GM19463 (cell line): ENCODE data around the gene CTRB2.
"Not testable (repeated sequence)": the region's sequence is repeated elsewhere in the genome, so short reads cannot be mapped to it uniquely, and the experiment has no call there.

Experiments
- ATAC-seq: cut with Tn5 transposase; IDR thresholded peaks from one replicate; pipeline ENCODE4 v1.9.1; 2021; ENCODE audit warnings: mild to moderate bottlenecking, moderate library complexity; ENCODE audit not compliant: unreplicated experiment

The CTRB2 gene

GRCh38 chr16:75242436-75243078, 35.6 kb upstream of the CTRB2 start:
- not testable (repeated sequence) for ATAC-seq

DNA sequence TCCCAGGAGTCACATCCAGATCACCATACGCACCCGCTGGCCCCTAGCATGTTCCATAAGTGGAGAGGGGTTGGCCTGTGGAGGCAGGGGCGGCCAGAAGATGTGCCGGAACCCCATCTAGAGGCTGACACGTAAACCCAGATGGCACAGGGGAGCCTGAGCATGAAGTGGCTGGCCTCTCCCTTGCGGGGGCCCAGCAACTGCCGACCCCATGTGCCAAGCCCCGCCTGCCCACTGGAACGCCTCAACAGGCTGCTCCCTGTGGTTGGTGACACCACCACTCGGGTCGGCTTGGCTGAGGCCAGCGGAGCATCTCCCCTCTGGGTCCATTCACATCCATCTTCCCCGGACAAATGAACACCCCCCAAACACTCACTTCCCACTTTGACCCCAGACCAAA, 35.0 kb upstream of the CTRB2 start:
- no peak for ATAC-seq

GRCh38 chr16:75241412-75241811, 34.5 kb upstream of the CTRB2 start:
- ATAC-seq, result no peak

GRCh38 chr16:75240633-75241032, 33.7 kb upstream of the CTRB2 start:
- not testable (repeated sequence) for ATAC-seq

GRCh38 chr16:75239542-75240122, 32.7 kb upstream of the CTRB2 start:
- ATAC-seq, result no peak

DNA sequence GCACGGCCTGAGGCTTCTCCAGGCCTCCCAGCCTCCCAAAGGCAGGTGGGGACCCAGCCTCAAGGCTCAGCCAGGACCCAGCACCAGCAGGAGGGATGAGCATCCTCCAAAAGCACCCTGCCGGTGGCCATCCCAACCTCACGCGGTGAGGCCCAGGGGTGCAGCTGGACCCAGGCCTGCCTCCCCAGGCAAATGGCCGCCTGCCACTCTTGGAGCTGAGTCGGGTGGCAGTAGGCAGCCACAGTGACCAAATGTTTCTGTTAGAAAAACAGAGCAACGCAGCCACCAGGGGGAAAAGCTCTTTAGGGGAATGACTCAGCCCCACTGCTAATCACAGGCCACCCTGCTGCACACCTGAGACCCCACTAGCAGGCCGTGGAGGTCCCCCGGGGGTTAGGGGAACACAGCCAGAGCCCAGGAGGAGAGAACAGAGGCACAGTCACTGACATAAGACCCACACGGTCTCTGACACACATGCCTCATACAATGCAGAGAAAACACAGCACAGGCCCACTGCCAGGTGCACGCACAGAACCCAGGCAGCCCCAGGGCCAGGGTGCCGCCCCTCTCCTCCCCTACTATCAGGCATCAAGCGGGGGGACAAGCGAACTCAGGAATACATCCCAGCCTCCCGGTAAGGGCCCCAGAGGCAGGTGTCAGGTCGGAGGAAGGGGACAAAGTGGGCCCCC, 32.0 kb upstream of the CTRB2 start:
- ATAC-seq, result peak; percentile 42

- no peak for ATAC-seq
Measured at GRCh38 chr16:75238132-75238852, 31.3 kb upstream of the CTRB2 start.

DNA sequence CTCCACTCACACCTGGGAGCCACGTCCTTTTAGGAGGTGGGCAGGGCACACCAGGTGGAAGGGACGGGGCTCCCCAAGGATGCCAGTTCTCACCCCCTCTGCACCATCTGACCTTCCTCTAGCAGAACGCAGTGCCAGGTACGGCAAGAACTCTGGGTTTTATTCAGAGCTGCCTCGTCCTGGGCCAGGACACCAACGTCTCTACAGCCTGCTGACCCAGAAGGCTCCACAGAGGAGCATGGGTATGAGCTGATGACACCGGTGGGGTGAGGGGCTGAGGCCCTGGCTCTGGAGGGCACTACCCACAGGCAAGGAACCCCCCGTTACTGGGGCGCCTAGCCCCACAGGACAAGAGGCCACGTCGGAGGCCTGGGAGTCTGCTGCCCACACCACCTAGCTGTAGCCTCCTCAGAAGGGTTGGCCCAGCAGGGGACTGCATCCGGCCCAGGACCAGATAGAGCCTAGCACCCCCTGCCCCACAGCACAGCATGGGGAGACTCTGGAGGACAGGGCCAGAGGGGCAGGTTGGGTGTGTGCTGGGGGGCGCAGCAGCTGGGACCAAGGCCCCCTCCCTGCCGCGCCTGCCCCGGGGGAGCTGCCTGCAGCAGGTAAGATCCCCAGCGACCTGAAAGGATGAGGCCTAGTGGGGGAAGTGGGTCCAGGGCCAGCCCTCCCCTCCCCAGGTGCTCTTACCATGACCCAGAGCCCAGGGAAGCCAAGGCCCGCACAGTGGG, 30.6 kb upstream of the CTRB2 start:
- ATAC-seq, result no peak

GRCh38 chr16:75236736-75237397, 29.9 kb upstream of the CTRB2 start:
- no peak for ATAC-seq

DNA sequence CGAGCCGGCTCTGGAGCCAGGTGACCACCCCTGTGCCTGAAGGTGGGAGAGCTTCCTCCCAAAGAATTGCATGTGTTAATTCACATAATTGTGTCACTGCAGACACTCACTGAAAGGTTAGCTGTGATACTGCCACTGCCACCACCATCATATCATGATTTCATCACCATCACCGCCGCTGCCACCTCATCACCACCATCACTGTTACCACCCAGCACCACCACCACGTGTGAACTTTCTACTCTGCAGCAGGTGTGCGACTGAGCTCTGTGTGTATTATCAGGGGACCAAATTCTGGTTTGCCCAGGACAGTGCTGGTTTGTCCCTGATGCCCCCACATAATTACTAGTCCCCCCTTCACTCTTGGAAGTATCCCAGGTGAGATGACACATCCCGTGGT, 29.3 kb upstream of the CTRB2 start:
- no peak for ATAC-seq

DNA sequence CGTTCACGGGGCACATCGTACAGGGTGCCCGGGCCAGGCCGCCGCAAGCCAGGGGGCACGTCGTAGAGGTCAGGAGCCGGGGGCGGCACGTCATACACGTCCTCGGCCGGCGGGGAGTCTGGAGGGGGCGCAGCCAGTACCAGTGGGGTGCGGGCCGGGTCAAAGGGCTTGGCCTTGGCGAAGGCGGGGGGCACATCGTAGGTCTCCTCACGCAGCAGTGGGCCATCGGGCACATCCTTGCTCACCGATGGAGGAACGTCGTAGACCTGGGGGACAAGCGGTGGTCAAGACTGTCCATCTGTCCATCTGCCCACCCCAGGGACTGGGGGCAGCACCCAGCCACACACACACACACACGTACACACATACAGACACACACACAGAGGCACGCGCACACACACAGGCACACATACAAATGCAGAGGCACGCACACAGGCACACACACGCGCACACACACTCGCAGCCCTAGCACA, 28.8 kb upstream of the CTRB2 start:
- no peak for ATAC-seq

- ATAC-seq, result no peak
Measured at GRCh38 chr16:75234856-75235696, 28.1 kb upstream of the CTRB2 start.

DNA sequence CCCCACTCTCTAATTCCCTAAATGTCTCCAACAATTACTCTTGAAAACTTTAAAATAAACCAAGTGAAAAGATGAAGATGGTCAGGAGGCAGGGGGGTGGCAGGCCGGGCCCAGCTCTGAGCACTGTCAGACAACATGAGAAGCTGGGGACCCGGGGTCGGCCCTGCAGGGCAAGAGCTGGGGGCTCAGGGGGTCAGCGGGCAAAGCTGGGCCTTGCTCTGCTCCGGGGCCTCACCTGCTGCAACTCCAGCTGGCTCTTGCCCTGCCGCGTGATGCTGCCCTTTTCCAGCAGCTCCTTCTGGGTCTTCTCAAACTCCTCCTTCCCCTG, 26.6 kb upstream of the CTRB2 start:
- no peak for ATAC-seq

DNA sequence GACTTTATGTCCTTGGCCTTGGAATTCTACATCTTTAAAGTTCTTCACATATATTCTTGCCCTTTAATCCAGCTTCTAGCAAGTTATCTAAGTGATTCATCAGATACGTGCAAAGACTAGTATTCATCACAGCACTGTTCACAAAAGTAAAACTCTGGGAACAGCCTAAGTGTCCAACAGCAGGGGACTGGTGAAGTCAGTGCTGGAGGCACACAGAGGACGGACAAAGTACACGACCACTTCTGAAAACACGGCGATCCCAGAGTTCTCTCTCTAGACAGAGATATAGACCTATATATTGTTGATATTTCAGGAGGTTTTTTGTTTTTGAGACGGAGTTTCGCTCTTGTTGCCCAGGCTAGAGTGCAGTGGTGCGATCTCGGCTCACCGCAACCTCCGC, 24.6 kb upstream of the CTRB2 start:
- no peak for ATAC-seq

- ATAC-seq, result no peak
Measured at GRCh38 chr16:75230471-75231110, 23.6 kb upstream of the CTRB2 start.

GRCh38 chr16:75229172-75230031, 22.4 kb upstream of the CTRB2 start:
- ATAC-seq, result no peak

DNA sequence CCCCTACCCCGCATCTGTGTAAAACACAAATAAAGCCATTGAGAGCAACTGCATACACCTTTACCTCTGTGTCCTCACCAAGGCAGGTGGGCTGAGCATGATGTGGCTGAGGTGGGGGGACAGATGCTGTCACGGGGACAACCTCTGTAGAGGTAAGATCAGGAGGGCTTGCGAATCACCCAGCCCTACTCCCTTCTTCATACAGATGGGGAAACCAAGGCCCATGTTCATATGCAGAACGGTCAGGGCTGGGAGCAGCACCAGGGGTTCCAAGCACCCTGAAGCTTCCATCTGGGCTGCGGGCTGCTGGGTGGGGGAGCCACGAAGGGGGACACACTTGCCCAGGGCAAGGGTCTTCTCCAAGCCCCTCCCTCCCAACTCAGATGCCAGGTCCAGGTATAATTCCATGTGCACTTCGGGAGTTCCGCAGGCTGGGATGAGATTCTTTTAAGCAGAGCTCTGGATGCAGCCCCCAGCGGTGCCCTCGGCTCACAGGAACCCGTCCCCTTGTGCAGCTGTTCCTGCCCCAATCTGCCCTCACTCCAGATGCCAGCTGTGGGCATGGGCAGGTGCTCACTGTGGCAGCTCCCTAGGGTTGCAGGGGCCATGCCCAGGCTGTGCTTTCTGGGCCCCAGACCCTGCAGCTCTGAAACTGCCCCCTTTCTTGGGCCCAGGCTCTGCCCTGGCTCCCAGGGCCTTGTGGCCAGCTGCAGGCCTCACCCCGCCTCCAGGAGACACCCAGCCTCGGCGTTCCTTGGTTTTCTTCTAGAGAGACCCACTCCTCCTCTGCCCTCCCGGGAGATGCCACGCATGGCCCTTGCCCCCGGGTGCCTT, 21.4 kb upstream of the CTRB2 start:
- no peak for ATAC-seq
